GM04504 (cell line): ENCODE data around the gene FAM177A1.

ENCODE experiments used
- DNase-seq: peaks from one replicate; pipeline ENCODE4 v3.0.0-alpha.2; 2012; ENCODE audit warnings: low read depth

FAM177A1 gene

GRCh38 chr14:35123388-35123703 is 77.3 kb downstream of the FAM177A1 start:
- DNase-seq = no peak

- no peak for DNase-seq
Measured at GRCh38 chr14:35124127-35124526, 78.1 kb downstream of the FAM177A1 start.
